ENCODE results near the gene CDCA4.

DNA sequence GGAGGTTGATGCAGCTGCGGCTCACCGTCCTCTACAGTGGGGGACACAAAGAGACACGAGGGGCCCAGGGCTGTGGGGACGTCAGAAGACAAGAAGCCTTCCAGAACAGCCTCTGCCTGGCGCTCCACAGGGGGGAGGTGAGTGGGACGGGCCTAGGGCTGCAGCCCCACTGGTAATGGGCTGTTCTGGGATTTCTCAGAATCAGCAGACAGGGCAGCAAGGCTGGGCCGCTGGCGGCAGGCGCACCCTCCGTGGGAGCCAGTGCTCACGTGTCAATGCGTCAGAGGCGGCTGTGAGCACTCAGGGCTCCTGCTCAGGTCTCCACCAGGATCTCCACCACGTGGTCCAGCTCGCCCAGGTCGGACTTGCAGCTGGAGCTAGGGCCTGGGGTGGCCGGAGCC, 10.0 kb downstream of the CDCA4 start:
- TF ChIP-seq RNF2 (IDR thresholded peaks at IDR 0.05; ENCODE audit: borderline replicate concordance, low read depth) (no peak), ESRRA (IDR thresholded peaks at IDR 0.05; ENCODE audit: borderline replicate concordance, low read length) (no peak), HDAC2 (IDR thresholded peaks at IDR 0.05) (no peak), MAFK (IDR thresholded peaks at IDR 0.05; ENCODE audit: partially characterized antibody) (no peak)
- TF ChIP-seq, protein P1, sequence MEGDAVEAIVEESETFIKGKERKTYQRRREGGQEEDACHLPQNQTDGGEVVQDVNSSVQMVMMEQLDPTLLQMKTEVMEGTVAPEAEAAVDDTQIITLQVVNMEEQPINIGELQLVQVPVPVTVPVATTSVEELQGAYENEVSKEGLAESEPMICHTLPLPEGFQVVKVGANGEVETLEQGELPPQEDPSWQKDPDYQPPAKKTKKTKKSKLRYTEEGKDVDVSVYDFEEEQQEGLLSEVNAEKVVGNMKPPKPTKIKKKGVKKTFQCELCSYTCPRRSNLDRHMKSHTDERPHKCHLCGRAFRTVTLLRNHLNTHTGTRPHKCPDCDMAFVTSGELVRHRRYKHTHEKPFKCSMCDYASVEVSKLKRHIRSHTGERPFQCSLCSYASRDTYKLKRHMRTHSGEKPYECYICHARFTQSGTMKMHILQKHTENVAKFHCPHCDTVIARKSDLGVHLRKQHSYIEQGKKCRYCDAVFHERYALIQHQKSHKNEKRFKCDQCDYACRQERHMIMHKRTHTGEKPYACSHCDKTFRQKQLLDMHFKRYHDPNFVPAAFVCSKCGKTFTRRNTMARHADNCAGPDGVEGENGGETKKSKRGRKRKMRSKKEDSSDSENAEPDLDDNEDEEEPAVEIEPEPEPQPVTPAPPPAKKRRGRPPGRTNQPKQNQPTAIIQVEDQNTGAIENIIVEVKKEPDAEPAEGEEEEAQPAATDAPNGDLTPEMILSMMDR (IDR thresholded peaks at IDR 0.05) = no peak
- TF ChIP-seq, protein P2, sequence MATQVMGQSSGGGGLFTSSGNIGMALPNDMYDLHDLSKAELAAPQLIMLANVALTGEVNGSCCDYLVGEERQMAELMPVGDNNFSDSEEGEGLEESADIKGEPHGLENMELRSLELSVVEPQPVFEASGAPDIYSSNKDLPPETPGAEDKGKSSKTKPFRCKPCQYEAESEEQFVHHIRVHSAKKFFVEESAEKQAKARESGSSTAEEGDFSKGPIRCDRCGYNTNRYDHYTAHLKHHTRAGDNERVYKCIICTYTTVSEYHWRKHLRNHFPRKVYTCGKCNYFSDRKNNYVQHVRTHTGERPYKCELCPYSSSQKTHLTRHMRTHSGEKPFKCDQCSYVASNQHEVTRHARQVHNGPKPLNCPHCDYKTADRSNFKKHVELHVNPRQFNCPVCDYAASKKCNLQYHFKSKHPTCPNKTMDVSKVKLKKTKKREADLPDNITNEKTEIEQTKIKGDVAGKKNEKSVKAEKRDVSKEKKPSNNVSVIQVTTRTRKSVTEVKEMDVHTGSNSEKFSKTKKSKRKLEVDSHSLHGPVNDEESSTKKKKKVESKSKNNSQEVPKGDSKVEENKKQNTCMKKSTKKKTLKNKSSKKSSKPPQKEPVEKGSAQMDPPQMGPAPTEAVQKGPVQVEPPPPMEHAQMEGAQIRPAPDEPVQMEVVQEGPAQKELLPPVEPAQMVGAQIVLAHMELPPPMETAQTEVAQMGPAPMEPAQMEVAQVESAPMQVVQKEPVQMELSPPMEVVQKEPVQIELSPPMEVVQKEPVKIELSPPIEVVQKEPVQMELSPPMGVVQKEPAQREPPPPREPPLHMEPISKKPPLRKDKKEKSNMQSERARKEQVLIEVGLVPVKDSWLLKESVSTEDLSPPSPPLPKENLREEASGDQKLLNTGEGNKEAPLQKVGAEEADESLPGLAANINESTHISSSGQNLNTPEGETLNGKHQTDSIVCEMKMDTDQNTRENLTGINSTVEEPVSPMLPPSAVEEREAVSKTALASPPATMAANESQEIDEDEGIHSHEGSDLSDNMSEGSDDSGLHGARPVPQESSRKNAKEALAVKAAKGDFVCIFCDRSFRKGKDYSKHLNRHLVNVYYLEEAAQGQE (IDR thresholded peaks at IDR 0.05) = no peak

All from A549 (cell line).